ENCODE data around the gene PID1.
A peak's percentile ranks its signal among the peaks of the same experiment; 100 is the strongest.

The PID1 gene

DNA sequence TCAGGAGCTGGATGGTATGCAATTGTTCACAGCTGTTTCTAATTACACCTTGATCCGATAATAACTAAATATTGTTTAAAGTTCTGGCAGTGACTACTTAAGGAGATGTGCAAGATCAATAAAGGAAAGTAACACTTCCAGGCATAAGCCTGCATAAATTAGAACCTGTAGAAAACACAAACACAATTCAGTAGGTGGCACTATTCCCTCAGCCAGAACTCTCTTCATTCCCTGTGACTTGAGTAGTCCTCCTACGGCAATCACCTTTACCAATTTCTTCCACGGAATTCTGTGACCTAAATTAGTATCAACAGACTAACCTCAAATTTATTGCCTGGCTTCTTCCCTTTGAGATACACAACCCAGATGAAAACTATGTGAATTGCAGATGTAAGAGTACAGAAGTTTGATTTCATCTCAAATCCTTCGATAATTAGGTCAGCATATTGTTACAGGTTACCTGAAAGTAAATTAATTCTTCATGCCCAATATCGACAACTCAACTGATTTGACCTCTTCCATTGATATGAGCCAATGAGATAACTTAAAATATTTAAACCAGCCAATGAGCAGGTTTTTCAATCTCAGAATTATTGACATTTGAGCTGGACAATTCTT, 137.8 kb downstream of the PID1 start:
- intact Hi-C loops (cut with DNase I): no loop called here
- peak in 16 of 42 donors; percentile 13 to 59 (median 36) for DNase-seq

- DNase-seq: no peak
- intact Hi-C loops (cut with DNase I): no loop called here
Observed at GRCh38 chr2:229132236-229132635, 138.9 kb downstream of the PID1 start.

DNA sequence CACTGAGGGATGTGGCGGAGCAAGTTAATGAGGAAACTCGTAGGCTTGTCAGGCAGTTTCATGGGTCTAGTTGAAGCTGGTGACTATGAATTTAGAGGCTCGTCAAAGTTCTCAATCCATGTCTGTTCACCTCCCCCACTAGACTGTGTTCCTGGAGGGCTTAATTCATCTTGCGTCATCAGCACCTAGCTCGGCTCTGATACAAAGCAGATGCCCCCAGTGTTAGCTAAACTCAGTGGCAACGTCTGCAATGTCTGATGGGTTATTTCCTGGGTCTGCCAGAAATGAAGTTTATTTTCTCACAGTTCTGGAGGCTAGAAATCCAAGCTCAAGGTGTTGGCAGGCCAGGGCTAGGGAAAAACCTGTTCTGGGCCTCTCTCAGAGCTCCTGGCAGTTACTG, 140.6 kb downstream of the PID1 start:
- intact Hi-C loops (cut with DNase I): no loop called here
- DNase-seq: no peak

- intact Hi-C loops (cut with DNase I): no loop called here
Observed at GRCh38 chr2:229129738-229130371, 141.2 kb downstream of the PID1 start.

DNA sequence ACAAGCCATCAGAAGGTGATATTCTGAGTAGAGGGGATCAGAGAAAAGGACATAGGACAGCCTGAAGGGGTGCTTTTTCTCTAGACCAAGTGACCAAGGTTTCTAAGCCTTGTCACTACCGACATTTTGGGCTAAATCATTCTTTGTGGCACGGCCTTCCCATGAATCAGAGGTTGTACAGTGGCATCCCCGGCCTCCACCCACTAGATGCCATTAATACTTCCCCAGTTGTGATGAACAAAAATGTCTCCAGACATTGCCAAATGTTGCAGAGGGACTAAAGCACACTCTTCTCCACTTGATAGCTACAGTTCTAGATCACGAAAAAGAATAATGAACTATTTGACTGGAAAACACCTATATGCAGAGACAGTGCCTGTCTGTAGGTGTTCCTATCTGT, 143.6 kb downstream of the PID1 start:
- intact Hi-C loops (cut with DNase I): no loop called here
- no peak for DNase-seq

More at GRCh38 chr2:229129738-229130371, 141.2 kb downstream of the PID1 start:
- DNase-seq: no peak

DNA sequence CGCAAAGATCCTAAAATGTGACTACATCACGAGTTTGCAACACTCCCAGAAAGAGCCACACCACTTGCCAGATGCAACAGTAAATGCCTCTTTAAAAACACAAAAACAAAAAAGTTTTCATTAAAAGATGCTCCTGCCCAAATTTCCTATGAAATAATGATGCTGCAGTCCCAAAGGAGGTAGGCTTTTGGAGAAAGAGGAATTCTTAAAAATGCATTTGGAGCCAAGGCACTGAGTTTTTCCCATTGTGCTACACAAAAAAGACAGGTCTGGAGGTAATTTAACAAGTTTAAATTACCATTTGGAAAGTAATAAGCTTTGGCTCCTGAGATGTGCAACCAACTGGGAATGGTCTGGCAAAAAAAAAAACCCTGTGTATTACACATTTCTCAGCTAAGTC, 145.0 kb downstream of the PID1 start:
- no peak for DNase-seq
- intact Hi-C loops (cut with DNase I): no loop called here

DNA sequence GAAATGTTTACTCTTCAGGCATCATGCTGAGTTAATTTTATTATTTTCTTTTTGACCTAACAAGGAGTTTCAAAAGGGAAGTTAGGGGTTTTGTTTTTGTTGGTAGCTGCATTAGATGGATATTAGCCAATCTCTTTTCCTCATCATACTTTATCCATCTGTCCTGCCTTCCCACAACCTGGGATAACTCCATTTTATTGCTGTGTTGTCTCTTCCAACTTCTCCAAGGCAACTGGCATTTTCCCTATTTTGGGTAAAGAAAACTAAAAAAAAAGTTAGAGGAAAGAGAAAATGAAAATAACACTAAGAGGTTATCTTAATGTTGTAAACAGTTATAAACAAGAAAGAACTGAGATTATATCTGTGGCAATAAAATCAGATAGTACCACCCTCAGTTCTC, 147.0 kb downstream of the PID1 start:
- intact Hi-C loops (cut with DNase I): no loop called here
- DNase-seq: no peak

- intact Hi-C loops (cut with DNase I): no loop called here
- DNase-seq: no peak
Observed at GRCh38 chr2:229118927-229119326, 152.2 kb downstream of the PID1 start.

DNA sequence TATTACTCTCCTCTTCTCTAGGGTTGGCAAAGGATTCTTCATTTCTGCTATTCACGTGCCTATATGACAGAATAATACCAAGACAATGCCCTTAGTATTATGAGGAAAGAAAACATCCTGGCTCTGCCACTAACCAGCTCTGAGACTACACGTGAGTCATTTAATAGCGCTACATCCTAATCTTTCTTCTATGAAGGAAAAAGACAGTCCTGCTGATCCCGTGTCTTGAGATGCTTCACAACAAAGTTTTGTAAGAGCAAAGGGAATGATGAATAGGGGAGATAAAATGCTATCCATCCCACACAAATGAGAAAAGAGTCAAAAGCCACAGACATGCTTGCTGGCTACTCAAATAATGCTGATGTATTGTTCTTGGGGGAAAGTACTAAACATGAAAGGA, 152.8 kb downstream of the PID1 start:
- intact Hi-C loops (cut with DNase I): no loop called here
- DNase-seq: no peak

DNA sequence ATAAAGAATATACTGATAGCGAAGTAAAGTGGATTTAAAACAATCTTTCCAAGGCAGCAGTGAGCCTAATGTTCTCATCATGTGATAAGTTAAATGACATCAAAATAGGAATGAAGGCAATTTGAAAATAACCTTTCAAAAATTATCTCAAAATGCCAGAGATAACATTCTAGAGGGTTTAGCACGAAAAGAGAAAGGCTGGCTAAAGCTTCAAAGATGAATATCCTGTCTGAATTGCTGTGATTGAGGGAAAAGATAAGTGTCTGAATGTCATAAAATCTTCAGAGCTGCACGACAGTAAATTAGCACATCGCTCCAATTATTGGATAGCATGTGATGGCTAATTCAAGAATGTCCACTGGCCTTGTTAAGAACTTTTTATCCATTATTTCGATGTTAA, 159.3 kb downstream of the PID1 start:
- intact Hi-C loops (cut with DNase I): no loop called here
- DNase-seq: no peak

- no peak for DNase-seq
- intact Hi-C loops (cut with DNase I): no loop called here
Observed at GRCh38 chr2:229109195-229109594, 161.9 kb downstream of the PID1 start.

GRCh38 chr2:229107601-229108000, 163.5 kb downstream of the PID1 start:
- DNase-seq: no peak
- intact Hi-C loops (cut with DNase I): no loop called here

DNA sequence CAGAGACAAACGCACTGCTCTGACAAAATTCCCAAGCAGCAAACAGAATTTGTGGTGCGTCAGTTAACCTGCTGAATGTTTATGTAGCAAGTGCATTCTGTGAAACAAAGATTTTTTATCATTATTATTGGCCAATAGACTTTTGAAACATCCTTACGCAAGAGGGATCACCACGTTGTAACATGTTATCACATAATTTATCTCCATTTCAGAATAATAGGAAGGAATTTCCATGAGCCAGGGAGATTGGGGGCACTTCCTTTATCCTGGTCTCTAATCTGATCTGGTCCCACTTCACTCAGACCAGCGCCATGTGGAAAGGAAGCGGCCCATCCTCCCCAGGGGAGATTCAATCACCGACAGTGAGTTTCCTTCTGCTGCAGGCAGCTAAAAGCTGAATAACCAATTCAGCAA, 166.1 kb downstream of the PID1 start:
- no peak for DNase-seq
- intact Hi-C loops (cut with DNase I): no loop called here

GRCh38 chr2:229104025-229104424, 167.1 kb downstream of the PID1 start:
- intact Hi-C loops (cut with DNase I): no loop called here
- DNase-seq: no peak

GRCh38 chr2:229101314-229101713, 169.8 kb downstream of the PID1 start:
- intact Hi-C loops (cut with DNase I): no loop called here
- no peak for DNase-seq

DNA sequence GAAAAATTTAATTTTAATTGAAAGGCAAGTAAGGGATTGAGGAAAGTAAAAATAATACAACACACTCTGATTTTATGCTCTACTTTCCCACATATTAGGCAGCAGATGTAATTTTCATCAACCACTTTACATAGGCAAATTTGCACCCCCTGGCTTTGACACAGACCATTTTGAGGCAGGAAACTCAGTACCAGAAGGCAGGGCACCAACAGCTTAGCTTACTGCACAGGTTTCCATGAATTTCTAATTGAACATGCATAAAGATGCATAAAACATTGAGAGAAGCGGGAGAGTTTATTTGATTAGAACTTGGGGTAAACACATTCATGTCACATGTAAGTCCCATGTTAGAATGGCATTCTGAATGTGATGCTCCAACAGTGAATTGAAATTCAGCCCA, 171.9 kb downstream of the PID1 start:
- no peak for DNase-seq
- intact Hi-C loops (cut with DNase I): no loop called here

GRCh38 chr2:229098801-229099200, 172.3 kb downstream of the PID1 start:
- DNase-seq: no peak
- intact Hi-C loops (cut with DNase I): no loop called here

DNA sequence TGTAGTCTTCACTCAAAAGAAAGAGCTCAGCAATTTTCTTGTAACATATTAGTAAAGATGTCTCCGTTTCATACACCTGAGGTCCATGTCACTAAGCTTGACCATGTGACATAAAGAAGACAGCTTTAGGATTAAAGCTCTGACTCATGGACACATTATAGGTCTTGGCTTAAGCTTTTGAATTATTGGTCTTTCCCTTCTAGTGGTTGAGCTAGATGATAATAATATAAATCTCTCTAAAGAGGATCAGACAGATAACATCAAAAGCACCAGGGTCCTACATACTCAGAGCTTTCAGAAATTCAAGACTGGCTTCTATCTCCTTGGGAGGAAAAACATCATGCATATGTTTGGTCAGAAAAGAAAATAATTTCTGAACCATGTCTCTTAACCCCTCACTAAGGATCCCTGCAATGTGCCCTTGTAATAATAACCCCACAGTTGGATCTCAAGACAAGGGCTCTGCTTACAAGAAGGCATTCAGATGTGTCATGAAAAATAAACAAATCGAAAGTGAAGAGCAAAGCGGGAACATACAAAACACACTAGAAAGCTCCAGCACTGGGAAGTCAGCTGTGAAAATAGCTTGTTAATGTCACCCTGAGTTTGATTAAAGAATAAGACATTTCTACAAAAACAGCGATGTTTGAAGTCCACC, 174.5 kb downstream of the PID1 start:
- intact Hi-C loops (cut with DNase I): no loop called here
- DNase-seq: no peak

DNA sequence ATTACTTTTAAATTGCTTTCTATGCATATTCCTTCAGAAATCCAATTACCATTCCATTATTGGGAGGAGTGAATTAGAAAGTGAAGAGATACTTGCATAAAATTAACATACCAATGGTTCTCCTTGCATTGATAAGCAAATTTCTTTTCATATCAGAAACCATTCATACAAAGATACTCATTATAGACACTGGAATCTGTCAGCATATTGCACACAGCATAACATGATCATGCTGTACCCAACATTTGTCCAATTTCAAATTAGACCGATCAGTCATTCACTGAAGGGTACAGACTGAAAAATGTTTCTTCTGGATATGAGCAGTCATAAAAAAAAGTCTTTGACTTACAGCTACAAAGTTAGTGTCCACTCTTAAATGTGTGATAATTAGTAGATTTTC, 175.6 kb downstream of the PID1 start:
- intact Hi-C loops (cut with DNase I): no loop called here
- no peak for DNase-seq

GRCh38 chr2:229090225-229090624, 180.9 kb downstream of the PID1 start:
- intact Hi-C loops (cut with DNase I): no loop called here

DNA sequence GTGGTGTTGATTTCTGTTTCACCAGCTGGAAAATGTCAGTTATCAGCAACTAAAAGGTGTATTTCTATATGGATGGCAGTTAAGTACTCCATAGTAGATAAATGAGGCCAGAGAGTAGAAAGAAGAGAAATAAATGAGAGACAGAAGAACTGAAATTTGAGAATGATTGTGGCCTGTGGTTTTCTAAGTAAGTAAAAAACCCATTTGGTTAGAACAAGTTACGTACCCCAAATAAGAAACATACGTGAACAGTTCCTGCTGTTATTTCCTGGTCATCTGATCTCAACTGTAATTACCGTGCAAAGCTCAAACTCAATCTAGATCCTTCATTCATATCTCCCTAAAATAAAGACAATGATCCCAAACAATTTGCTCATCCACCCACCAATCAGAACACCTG, 181.3 kb downstream of the PID1 start:
- intact Hi-C loops (cut with DNase I): no loop called here

More at GRCh38 chr2:229090225-229090624, 180.9 kb downstream of the PID1 start:
- DNase-seq: peak in 1 of 42 donors; percentile 41

More for the DNA sequence above, 181.3 kb downstream of the PID1 start:
- DNase-seq: no peak

Data from head of caudate nucleus (tissue), 42 donors.